ENCODE measurements around the gene VANGL2. TPM values are rescaled to one million over a fixed set of nuclear protein-coding genes. Genes with fewer than 3 reads are reported as not detected.

The VANGL2 gene
- total RNA-seq (2022), result 0.26 and 0.27 TPM in 2 replicates
- Bru-seq, nascent RNA, result percentile 12 among the genes with signal in this experiment
- percentile 19 among the genes with signal in this experiment for BruChase-seq, experiment 1, labeled RNA remaining after a 6-hour chase
- percentile 11 among the genes with signal in this experiment for BruChase-seq, experiment 2, labeled RNA remaining after a 2-hour chase
- long read RNA-seq, result 0 reads

DNA sequence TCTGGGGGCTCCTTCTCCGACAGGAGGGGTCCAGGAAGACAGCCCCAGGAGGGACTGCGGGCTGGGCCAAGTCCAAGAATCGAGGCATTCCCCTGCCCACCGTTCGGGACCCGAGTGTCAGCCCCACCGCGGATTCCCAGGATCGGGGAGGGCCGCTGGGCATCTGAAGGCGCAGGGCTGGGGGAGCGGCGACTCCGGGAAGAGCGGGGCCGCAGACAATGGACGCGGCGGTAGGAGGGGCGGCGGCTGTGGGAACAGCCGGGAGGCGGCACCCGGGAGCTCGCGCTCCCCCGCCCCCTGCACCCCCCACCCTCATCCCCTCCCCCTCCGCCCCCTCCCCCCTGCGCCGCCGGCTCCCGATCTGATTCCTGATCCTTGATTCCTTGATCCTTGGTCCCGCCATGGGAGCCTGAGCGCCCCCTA is at the start of gene VANGL2:
Gene VANGL2 (plus strand): TSS at position 342 of the 423 bp plus-strand sequence. CDS start 15,274 bp downstream, outside the sequence.
- TF ChIP-seq, protein P1, sequence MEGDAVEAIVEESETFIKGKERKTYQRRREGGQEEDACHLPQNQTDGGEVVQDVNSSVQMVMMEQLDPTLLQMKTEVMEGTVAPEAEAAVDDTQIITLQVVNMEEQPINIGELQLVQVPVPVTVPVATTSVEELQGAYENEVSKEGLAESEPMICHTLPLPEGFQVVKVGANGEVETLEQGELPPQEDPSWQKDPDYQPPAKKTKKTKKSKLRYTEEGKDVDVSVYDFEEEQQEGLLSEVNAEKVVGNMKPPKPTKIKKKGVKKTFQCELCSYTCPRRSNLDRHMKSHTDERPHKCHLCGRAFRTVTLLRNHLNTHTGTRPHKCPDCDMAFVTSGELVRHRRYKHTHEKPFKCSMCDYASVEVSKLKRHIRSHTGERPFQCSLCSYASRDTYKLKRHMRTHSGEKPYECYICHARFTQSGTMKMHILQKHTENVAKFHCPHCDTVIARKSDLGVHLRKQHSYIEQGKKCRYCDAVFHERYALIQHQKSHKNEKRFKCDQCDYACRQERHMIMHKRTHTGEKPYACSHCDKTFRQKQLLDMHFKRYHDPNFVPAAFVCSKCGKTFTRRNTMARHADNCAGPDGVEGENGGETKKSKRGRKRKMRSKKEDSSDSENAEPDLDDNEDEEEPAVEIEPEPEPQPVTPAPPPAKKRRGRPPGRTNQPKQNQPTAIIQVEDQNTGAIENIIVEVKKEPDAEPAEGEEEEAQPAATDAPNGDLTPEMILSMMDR (IDR thresholded peaks at IDR 0.05; ENCODE audit: unreplicated experiment), result no peak
- no peak for DNase-seq (ENCODE audit: unreplicated experiment)

DNA sequence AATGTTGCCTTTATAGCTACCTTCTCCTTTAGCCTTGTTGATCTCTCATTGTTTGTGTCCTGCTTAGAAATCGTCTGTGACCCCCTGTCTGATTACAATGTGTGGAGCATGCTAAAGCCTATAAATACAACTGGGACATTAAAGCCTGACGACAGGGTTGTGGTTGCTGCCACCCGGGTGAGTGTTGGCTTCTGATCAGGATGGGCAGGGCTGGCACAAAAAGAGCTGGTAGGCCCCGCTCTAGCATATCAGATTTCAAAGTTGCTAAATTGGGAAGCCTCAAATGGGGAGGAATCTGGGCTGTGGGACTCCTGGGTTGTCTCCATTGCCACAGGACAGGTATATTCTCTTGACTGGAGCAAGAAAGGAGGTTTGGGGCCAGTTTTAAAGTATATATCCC is 48.7 kb upstream of the VANGL2 start:
- Mint-ChIP-seq H3K36me3 (ENCODE audit: insufficient read depth, unreplicated experiment) (peaks cover 82% of the 10 kb centered on the region), H3K4me1 (ENCODE audit: insufficient read depth, unreplicated experiment) (no peaks in the 10 kb centered on the region), H3K9me3 (ENCODE audit: unreplicated experiment) (no peaks in the 10 kb centered on the region), H3K27me3 (ENCODE audit: insufficient read depth, unreplicated experiment) (no peaks in the 10 kb centered on the region), H3K4me3 (ENCODE audit: unreplicated experiment) (no peak overlapping the region), H3K27ac (ENCODE audit: low read depth, unreplicated experiment) (no peak overlapping the region)
- BruUV-seq (replicated peaks), result no TSS peak
- TF ChIP-seq, protein P1 (IDR thresholded peaks at IDR 0.05; ENCODE audit: unreplicated experiment), result no peak
- no peak for DNase-seq (ENCODE audit: unreplicated experiment)
- POLR2A ChIA-PET, result interaction anchor here (0.7 to 3.8 kb wide), 5 partner anchors 7 to 67 kb away, joined by 3 to 18 read pairs (median 6); partner anchors contain the start of genes NCSTN and PEX19
- intact Hi-C loops (cut with micrococcal nuclease), result no loop called here
- CTCF ChIA-PET, result interaction anchor here (0.6 to 9.8 kb wide), 9 partner anchors 16 to 584 kb away, joined by 3 to 214 read pairs (median 6); partner anchors contain the start of gene NHLH1

More for the DNA sequence above, at the start of gene VANGL2:
- H3K36me3 Mint-ChIP-seq (ENCODE audit: insufficient read depth, unreplicated experiment), result no peaks in the 10 kb centered on the region
- POLR2A ChIA-PET, result no interaction called here
- H3K27me3 Mint-ChIP-seq (ENCODE audit: insufficient read depth, unreplicated experiment), result peaks cover 16% of the 10 kb centered on the region
- CTCF ChIA-PET, result interaction anchor here (0.7 kb wide), 1 partner anchor 213 kb away, joined by 3 read pairs; no protein-coding TSS in a partner anchor
- H3K9me3 Mint-ChIP-seq (ENCODE audit: unreplicated experiment), result no peaks in the 10 kb centered on the region
- no peak within 1 kb of the TSS for H3K27ac Mint-ChIP-seq (ENCODE audit: low read depth, unreplicated experiment)
- BruUV-seq (replicated peaks), result no TSS peak
- intact Hi-C loops (cut with micrococcal nuclease), result no loop called here
- H3K4me1 Mint-ChIP-seq (ENCODE audit: insufficient read depth, unreplicated experiment), result peaks cover 7% of the 10 kb centered on the region
- H3K4me3 Mint-ChIP-seq (ENCODE audit: unreplicated experiment), result no peak within 1 kb of the TSS

DNA sequence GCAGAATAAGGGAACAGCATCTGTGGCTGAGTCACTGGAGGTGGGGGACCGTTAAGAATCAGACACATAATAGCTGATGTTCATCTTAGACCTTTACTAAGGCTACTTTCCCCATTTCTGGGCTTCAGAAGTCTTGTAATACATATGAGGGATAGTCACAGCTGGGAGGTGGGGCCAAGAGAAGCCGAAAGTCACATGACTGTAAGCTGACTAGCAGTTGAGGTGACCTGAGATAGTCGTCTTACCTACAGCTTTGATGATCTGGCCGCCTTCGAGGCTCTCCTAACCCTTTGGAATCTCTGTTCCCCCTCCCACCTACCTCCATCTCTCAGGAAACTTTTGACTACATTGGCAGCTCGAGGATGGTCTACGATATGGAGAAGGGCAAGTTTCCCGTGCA is 47.8 kb upstream of the VANGL2 start:
- H3K36me3 Mint-ChIP-seq (ENCODE audit: insufficient read depth, unreplicated experiment), result peaks cover 82% of the 10 kb centered on the region
- no peak overlapping the region for H3K4me3 Mint-ChIP-seq (ENCODE audit: unreplicated experiment)
- no peaks in the 10 kb centered on the region for H3K27me3 Mint-ChIP-seq (ENCODE audit: insufficient read depth, unreplicated experiment)
- TF ChIP-seq, protein P1 (IDR thresholded peaks at IDR 0.05; ENCODE audit: unreplicated experiment), result no peak
- POLR2A ChIA-PET, result interaction anchor here (1.1 to 3.8 kb wide), 2 partner anchors 8 to 12 kb away, joined by 6 to 18 read pairs; partner anchors contain the start of gene NCSTN
- H3K27ac Mint-ChIP-seq (ENCODE audit: low read depth, unreplicated experiment), result peak overlapping the region; percentile 7
- H3K9me3 Mint-ChIP-seq (ENCODE audit: unreplicated experiment), result no peaks in the 10 kb centered on the region
- intact Hi-C loops (cut with micrococcal nuclease), result no loop called here
- no peaks in the 10 kb centered on the region for H3K4me1 Mint-ChIP-seq (ENCODE audit: insufficient read depth, unreplicated experiment)
- CTCF ChIA-PET, result interaction anchor here (0.5 to 9.8 kb wide), 18 partner anchors 7 to 345 kb away, joined by 3 to 214 read pairs (median 4); partner anchors contain the start of genes COPA, NCSTN and NHLH1
- no TSS peak for BruUV-seq (replicated peaks)
- DNase-seq (ENCODE audit: unreplicated experiment), result no peak

DNA sequence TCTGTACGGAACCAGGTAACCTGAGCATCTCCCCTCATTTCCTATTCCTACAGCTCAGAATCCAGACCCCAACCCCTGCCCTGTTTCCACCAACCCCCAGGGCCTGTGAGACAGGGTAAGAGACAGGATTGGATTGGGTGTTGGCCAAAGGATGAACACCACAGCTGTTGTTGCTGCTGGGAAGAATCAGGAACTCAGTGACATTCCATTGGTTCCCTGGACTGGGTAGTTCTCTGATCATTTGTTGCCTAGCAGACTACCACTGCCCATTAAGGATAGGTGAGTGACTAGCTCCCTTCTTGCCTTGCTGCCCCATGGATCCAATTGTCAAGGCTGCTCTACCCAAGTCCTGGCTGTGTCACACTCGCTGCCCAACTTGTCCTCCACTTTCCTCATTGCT is 47.1 kb upstream of the VANGL2 start:
- Mint-ChIP-seq H3K9me3 (ENCODE audit: unreplicated experiment) (no peaks in the 10 kb centered on the region), H3K27me3 (ENCODE audit: insufficient read depth, unreplicated experiment) (no peaks in the 10 kb centered on the region), H3K27ac (ENCODE audit: low read depth, unreplicated experiment) (no peak overlapping the region), H3K4me3 (ENCODE audit: unreplicated experiment) (no peak overlapping the region), H3K4me1 (ENCODE audit: insufficient read depth, unreplicated experiment) (no peaks in the 10 kb centered on the region), H3K36me3 (ENCODE audit: insufficient read depth, unreplicated experiment) (peaks cover 82% of the 10 kb centered on the region)
- DNase-seq (ENCODE audit: unreplicated experiment), result no peak
- intact Hi-C loops (cut with micrococcal nuclease), result no loop called here
- CTCF ChIA-PET, result interaction anchor here (0.5 to 9.8 kb wide), 17 partner anchors 8 to 844 kb away, joined by 3 to 214 read pairs (median 5); partner anchors contain the start of genes COPA, NCSTN and NHLH1
- POLR2A ChIA-PET, result interaction anchor here (3.8 kb wide), 1 partner anchor 9 kb away, joined by 18 read pairs; the partner anchor contains the start of gene NCSTN
- no TSS peak for BruUV-seq (replicated peaks)
- TF ChIP-seq, protein P1 (IDR thresholded peaks at IDR 0.05; ENCODE audit: unreplicated experiment), result no peak

Measured in MCF 10A (cell line).